Karpas-422 (cell line): ENCODE results near the gene KCNJ6. TPM values are rescaled to one million over a fixed set of nuclear protein-coding genes. Genes with fewer than 3 reads are reported as not detected.
A peak's percentile ranks its signal among the peaks of the same experiment; 100 is the strongest.

Experiments used
- DNase-seq: peaks from one replicate; pipeline ENCODE4 v3.0.0-alpha.2; 2015
- H2AFZ ChIP-seq: fragments of 200-600 bp; sonication (generic); 2 replicates; pipeline ENCODE4 v1.6.1; 2014; ENCODE audit warnings: antibody characterized with exemption, low read length, mixed read lengths
- H3K27ac ChIP-seq: fragments of 200-600 bp; sonication (generic); 2 replicates; pipeline ENCODE4 v1.5.1; 2014; ENCODE audit warnings: mild to moderate bottlenecking, low read length, moderate library complexity
- H3K27me3 ChIP-seq: fragments of 200-600 bp; sonication (generic); 2 replicates; pipeline ENCODE4 v1.6.1; 2014; ENCODE audit warnings: low read length, mixed read lengths
- H3K36me3 ChIP-seq: fragments of 200-600 bp; sonication (generic); 2 replicates; pipeline ENCODE4 v1.6.1; 2014; ENCODE audit warnings: low read length, mixed read lengths; ENCODE audit not compliant: insufficient read depth
- H3K4me1 ChIP-seq: fragments of 200-600 bp; sonication (generic); 2 replicates; pipeline ENCODE4 v1.6.1; 2014; ENCODE audit warnings: mild to moderate bottlenecking, low read length, mixed read lengths
- H3K4me2 ChIP-seq: fragments of 200-600 bp; sonication (generic); 2 replicates; pipeline ENCODE4 v1.6.1; 2014; ENCODE audit warnings: low read length, low read depth, mild to moderate bottlenecking; ENCODE audit not compliant: poor library complexity, severe bottlenecking
- H3K4me3 ChIP-seq: fragments of 200-600 bp; sonication (generic); 2 replicates; pipeline ENCODE4 v1.5.1; 2014; ENCODE audit warnings: mild to moderate bottlenecking, antibody characterized with exemption, low read length, mixed read lengths
- H3K79me2 ChIP-seq: fragments of 200-600 bp; sonication (generic); 2 replicates; pipeline ENCODE4 v1.6.1; 2014; ENCODE audit warnings: mild to moderate bottlenecking, low read length, mixed read lengths
- H3K9ac ChIP-seq: fragments of 200-600 bp; sonication (generic); 2 replicates; pipeline ENCODE4 v1.6.0; 2014; ENCODE audit warnings: low read length
- H3K9me2 ChIP-seq: fragments of 200-600 bp; sonication (generic), shearing (Covaris generic); replicated peaks from 2 replicates; pipeline ENCODE4 v1.6.0; 2014; ENCODE audit warnings: mild to moderate bottlenecking, low read length, moderate library complexity; ENCODE audit not compliant: insufficient read depth
- H3K9me3 ChIP-seq: fragments of 300-700, 200-600 bp; sonication (generic); 2 replicates; pipeline ENCODE4 v1.6.1; 2014; ENCODE audit warnings: low read length, mixed read lengths
- H4K20me1 ChIP-seq: fragments of 200-600 bp; sonication (generic); 2 replicates; pipeline ENCODE4 v1.6.1; 2014; ENCODE audit warnings: mild to moderate bottlenecking, antibody characterized with exemption, low read length, low read depth; ENCODE audit not compliant: insufficient read depth
- total RNA-seq: library from RNA; depleted of rRNA; stranded (reverse); fragments of >200 nt; shearing (Covaris generic); gene quantifications from 2 replicates; pipeline ENCODE4 v1.2.3, GENCODE V29; 2014; ENCODE audit warnings: low replicate concordance

KCNJ6 gene
- total RNA-seq, 1 experiment from 2014 or later = not detected

DNA sequence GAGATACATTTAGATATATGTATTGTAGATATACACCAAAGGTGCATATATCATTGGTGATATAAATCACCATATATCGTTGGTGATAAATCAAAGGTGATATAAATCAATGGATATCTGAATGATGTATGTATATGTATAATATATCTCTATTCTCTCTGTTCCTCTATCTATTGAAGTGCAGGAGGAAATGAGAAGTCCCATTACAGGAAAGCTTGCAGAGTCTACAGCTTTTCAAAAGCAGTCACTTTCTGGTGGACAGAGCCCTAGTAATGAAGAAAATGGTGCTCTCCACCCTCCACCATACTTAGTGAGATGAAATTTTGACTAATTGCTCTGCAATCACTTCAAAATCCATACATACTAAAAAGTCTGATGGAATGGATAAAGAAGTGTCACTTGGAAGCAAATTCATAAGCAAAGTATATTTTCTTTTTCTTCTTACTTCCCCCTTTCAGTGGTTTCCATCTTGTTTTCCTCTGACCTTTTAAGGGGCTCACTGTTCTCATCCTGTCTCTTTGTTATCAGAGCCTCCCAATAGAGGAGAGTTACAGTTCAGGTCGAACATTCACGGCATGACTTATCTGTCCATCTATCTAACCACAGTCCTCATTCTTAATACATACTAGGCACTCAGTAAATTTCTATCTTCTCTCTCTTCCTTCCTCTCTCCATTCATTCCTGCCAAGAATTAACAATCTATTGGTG lies 227.2 kb downstream of the KCNJ6 start:
- DNase-seq = no peak
- Histone ChIP-seq H3K9me2 (no peaks in the 10 kb centered on the region), H3K36me3 (no peaks in the 10 kb centered on the region), H3K27ac (no peak overlapping the region), H3K9ac (no peak overlapping the region), H3K4me3 (no peak overlapping the region), H2AFZ (no peak overlapping the region), H3K79me2 (no peaks in the 10 kb centered on the region), H3K27me3 (no peaks in the 10 kb centered on the region), H4K20me1 (no peaks in the 10 kb centered on the region), H3K9me3 (no peaks in the 10 kb centered on the region), H3K4me1 (no peaks in the 10 kb centered on the region), H3K4me2 (no peak overlapping the region)

DNA sequence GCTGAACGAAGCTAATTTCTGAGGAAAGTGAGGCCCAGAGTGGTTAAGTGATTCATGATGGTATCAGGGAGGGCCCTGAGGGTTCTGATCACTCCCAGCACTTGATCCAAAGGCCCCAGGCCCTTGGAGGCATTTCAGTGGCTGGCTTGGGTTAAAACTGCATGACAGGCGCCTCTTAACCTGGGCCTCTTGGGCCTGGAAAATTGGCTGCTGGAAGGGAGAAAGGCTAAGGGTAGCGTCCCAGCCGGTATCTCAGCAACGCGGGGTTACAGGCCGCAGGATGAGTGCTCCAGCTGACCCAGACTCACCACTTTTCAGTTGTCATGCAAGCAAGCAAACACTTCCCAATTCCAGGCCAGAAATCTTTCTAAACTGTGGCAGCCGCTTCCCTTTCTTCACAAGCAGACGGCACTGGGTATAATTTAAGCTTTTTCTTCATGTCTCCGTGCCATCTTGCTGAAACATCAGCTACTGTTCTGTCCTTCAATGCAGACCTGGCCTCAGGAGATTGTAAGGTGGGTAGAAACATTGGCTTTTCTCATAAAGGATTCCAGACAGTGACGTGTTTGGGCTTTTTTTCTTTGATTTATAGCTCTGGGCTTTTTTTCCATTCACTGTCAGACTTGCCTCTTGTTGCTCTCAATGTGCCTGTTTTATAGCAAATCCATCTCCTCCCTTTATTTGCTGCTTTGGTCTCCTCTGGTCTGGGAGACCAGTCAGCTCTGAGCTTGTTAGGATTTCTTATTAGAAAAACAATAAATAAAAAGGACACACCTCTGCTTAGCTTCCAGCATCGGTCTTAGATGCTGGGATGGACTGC lies 229.1 kb downstream of the KCNJ6 start:
- no peak overlapping the region for H3K27ac ChIP-seq
- H3K4me2 ChIP-seq = no peak overlapping the region
- H3K36me3 ChIP-seq = no peaks in the 10 kb centered on the region
- no peak overlapping the region for H3K4me3 ChIP-seq
- H3K9me2 ChIP-seq = no peaks in the 10 kb centered on the region
- H3K4me1 ChIP-seq = no peaks in the 10 kb centered on the region
- no peaks in the 10 kb centered on the region for H3K9me3 ChIP-seq
- H3K27me3 ChIP-seq = no peaks in the 10 kb centered on the region
- H4K20me1 ChIP-seq = no peaks in the 10 kb centered on the region
- no peak overlapping the region for H3K9ac ChIP-seq
- H3K79me2 ChIP-seq = no peaks in the 10 kb centered on the region
- H2AFZ ChIP-seq = no peak overlapping the region
- no peak for DNase-seq

DNA sequence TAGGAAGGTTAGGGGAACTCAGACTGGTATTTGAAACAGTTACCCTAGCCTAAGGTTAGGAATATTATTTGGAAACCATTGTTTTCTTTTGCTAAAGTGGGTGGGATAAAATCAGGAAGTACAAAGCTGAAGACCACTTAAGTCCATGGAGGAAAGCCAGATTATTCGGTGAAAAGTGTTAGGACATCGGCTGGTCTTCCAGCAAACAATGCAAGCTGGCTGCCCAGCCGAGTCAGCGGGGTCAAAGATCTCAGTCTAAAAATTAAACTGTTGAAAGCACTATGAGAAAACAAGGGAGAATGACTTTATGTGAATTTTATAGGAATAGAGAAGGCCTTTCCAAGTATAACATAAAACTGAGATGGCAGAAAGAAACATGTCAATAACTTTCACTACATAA lies 231.7 kb downstream of the KCNJ6 start:
- Histone ChIP-seq H3K9me2 (no peaks in the 10 kb centered on the region), H2AFZ (no peak overlapping the region), H3K79me2 (no peaks in the 10 kb centered on the region), H3K9me3 (no peaks in the 10 kb centered on the region), H3K4me1 (no peaks in the 10 kb centered on the region), H3K27me3 (no peaks in the 10 kb centered on the region), H3K4me3 (no peak overlapping the region), H4K20me1 (no peaks in the 10 kb centered on the region), H3K27ac (no peak overlapping the region), H3K9ac (no peak overlapping the region), H3K36me3 (no peaks in the 10 kb centered on the region), H3K4me2 (no peak overlapping the region)
- no peak for DNase-seq

DNA sequence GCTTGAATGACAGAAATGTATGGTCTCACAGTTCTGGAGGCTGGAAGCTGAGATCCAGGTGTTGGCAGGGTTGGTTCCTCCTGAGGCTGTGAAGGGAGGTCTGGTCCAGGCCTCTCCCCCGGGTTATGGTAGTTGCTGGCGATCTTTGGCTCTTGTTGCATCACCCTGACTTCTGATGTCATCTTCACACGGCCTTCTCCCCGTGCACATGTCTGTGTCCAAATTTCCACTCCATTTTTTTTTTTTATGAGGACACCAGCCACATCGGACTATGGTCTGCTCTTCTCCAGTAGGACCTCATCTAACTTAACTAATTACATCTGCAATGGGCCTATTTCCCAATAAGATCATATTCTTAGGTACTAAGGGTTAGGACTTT lies 232.2 kb downstream of the KCNJ6 start:
- DNase-seq = no peak
- Histone ChIP-seq H3K4me2 (no peak overlapping the region), H3K9me2 (no peaks in the 10 kb centered on the region), H2AFZ (no peak overlapping the region), H3K4me1 (no peaks in the 10 kb centered on the region), H3K36me3 (no peaks in the 10 kb centered on the region), H3K27ac (no peak overlapping the region), H4K20me1 (no peaks in the 10 kb centered on the region), H3K9ac (no peak overlapping the region), H3K4me3 (no peak overlapping the region), H3K27me3 (no peaks in the 10 kb centered on the region), H3K79me2 (no peaks in the 10 kb centered on the region), H3K9me3 (no peaks in the 10 kb centered on the region)

DNA sequence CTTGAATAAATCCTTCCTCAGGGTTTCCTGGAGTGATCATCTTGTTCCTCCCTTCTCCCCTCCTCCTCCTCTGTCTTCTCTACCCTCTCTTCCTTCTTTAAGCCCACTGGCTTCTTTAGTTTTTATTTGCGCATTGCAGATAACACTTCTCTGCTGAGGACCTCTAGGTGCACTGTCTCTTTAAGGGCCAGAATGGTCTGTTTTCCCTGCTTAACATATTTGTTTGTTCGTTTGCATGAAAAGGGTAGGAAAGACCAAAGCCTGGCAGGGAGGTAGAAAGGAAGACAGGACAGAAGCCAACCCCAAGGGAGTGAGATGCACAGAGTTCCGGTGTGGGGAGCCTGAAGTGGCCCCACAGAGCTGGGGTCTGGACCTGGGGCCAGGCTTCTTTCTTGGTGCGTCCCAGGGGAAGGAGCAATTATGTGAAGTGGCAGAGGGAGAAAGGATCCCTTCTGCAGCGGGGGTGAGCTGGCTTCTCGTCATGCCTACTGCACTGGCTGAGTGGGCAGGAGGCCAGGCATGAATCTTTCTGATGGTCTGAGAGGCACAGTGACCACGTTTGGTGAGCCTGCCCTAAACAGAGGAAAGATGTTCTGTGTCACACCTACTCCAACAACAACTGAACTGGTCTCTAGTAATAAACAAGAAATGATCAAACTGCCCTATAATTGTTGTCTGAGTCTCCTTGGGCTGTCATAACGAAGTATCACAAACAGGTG lies 232.7 kb downstream of the KCNJ6 start:
- no peak overlapping the region for H3K4me3 ChIP-seq
- H3K79me2 ChIP-seq = no peaks in the 10 kb centered on the region
- DNase-seq = no peak
- no peak overlapping the region for H3K9ac ChIP-seq
- H3K27me3 ChIP-seq = no peaks in the 10 kb centered on the region
- no peak overlapping the region for H3K4me2 ChIP-seq
- no peaks in the 10 kb centered on the region for H3K9me3 ChIP-seq
- no peaks in the 10 kb centered on the region for H3K36me3 ChIP-seq
- no peak overlapping the region for H3K27ac ChIP-seq
- H3K9me2 ChIP-seq = no peaks in the 10 kb centered on the region
- H4K20me1 ChIP-seq = no peaks in the 10 kb centered on the region
- no peaks in the 10 kb centered on the region for H3K4me1 ChIP-seq
- no peak overlapping the region for H2AFZ ChIP-seq

DNA sequence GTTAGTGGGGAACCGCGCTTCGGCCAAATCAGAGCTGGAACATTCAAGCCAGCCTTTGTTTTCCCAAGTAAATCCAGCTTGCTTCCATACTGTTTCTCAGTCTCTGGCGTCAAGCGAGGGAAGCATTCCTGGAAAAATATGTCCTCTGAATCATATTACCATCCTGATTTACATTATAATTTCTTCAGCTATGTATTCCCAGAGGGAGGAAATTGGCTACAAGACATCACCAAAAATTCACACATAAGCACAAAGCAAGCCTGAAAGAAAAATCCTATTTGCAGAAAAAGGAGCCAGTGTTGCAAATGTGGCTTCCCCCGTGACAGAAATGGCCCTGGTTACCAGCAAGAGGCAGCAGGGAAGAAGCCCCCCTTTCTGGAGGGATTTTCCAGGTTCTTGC lies 233.3 kb downstream of the KCNJ6 start:
- Histone ChIP-seq H3K9ac (no peak overlapping the region), H4K20me1 (no peaks in the 10 kb centered on the region), H3K27ac (no peak overlapping the region), H3K79me2 (no peaks in the 10 kb centered on the region), H3K9me2 (no peaks in the 10 kb centered on the region), H3K27me3 (no peaks in the 10 kb centered on the region), H3K4me2 (no peak overlapping the region), H2AFZ (no peak overlapping the region), H3K36me3 (no peaks in the 10 kb centered on the region), H3K9me3 (no peaks in the 10 kb centered on the region), H3K4me3 (no peak overlapping the region), H3K4me1 (no peaks in the 10 kb centered on the region)
- DNase-seq = no peak

DNA sequence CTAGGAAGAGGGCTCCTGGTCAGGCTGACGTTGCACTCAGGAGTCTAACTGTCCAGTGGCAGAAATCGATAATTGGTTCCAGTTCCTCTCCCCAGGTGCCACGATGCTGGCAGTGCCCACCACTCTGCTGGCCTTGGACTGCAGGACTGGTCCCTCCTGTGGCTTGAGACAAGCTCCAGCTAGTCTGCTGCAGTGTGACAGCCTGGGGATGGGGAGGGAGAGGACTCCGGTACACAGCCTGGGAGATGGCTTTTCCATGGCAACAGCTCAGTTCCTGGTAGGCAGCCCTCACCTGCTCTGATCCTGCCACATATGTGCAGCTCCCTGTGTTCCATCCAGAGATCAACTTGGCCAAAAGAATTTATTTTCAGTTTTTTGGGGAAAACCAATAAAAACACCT lies 239.3 kb downstream of the KCNJ6 start:
- Histone ChIP-seq H3K4me3 (no peak overlapping the region), H3K36me3 (no peaks in the 10 kb centered on the region), H3K4me2 (no peak overlapping the region), H4K20me1 (no peaks in the 10 kb centered on the region), H3K9me2 (no peaks in the 10 kb centered on the region), H3K27ac (no peak overlapping the region), H2AFZ (no peak overlapping the region), H3K9ac (no peak overlapping the region), H3K4me1 (no peaks in the 10 kb centered on the region), H3K79me2 (no peaks in the 10 kb centered on the region), H3K9me3 (no peaks in the 10 kb centered on the region), H3K27me3 (no peaks in the 10 kb centered on the region)
- no peak for DNase-seq

DNA sequence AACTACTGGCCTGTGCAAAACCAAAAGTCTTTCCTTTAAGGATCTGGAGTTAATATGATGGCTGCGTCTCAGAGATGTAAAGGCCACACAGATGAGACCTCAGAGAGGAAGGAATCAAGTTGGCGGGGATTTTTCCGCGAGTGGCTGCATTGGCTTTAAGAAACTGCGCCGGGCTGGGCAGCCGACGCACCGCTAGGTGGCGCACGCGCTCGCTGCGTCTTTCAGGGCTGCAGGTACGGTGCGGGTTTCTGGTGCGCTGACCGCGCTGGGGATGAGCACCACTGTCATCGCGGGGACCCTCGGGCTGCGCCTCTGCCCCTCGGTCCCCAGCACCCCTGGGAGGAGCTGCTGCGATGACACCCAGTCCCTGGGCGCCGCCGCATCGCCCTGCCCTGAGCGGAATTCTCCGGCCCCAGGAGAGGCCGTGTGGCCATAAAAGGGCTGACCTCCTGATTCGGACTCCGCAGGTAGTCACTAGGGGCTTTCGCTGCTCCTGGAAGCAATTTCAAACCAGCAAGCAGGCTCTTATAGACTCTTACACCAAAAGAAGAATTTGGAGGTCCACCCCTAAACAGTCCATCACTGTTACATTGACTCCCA lies 241.0 kb downstream of the KCNJ6 start:
- no peak overlapping the region for H2AFZ ChIP-seq
- H3K9me2 ChIP-seq = no peaks in the 10 kb centered on the region
- no peak overlapping the region for H3K9ac ChIP-seq
- H3K27ac ChIP-seq = no peak overlapping the region
- H3K79me2 ChIP-seq = no peaks in the 10 kb centered on the region
- H3K36me3 ChIP-seq = no peaks in the 10 kb centered on the region
- no peaks in the 10 kb centered on the region for H4K20me1 ChIP-seq
- no peak overlapping the region for H3K4me3 ChIP-seq
- no peaks in the 10 kb centered on the region for H3K27me3 ChIP-seq
- H3K4me1 ChIP-seq = no peaks in the 10 kb centered on the region
- no peak overlapping the region for H3K4me2 ChIP-seq
- H3K9me3 ChIP-seq = no peaks in the 10 kb centered on the region
- peak; percentile 75 for DNase-seq
